ENCODE results near the gene SHTN1.

- no peak for TF ChIP-seq CTCF (conservative IDR thresholded peaks at IDR 0.05; ENCODE audit: low read length)
- no peak for TF ChIP-seq EZH2phosphoT487 (IDR thresholded peaks at IDR 0.05; ENCODE audit: borderline replicate concordance)
These were observed 151.7 kb downstream of the SHTN1 start for GRCh38 chr10:116853287-116853686.
